ENCODE data around the gene INTS3. TPM values are rescaled to one million over a fixed set of nuclear protein-coding genes. Genes with fewer than 3 reads are reported as not detected.

Gene INTS3
- total RNA-seq, 2 donors from 2014 or later, result 41.4 to 49.0 TPM

GRCh38 chr1:153801028-153801625 is 73.3 kb downstream of the INTS3 start:
- intact Hi-C loops (cut with DNase I), result no loop called here
- no peak for DNase-seq (ENCODE audit: low spot score)

- intact Hi-C loops (cut with DNase I), result no loop called here
- DNase-seq (ENCODE audit: low spot score), result no peak
Observed at GRCh38 chr1:153801786-153802697, 74.2 kb downstream of the INTS3 start.

- intact Hi-C loops (cut with DNase I), result no loop called here
- no peak for DNase-seq (ENCODE audit: low spot score)
Observed at GRCh38 chr1:153803470-153804056, 75.7 kb downstream of the INTS3 start.

- DNase-seq (ENCODE audit: low spot score), result no peak
- intact Hi-C loops (cut with DNase I), result no loop called here
Observed at GRCh38 chr1:153804112-153804511, 76.3 kb downstream of the INTS3 start.

- DNase-seq (ENCODE audit: low spot score), result no peak
- intact Hi-C loops (cut with DNase I), result no loop called here
Observed at GRCh38 chr1:153805042-153805745, 77.3 kb downstream of the INTS3 start.

- intact Hi-C loops (cut with DNase I), result no loop called here
- DNase-seq (ENCODE audit: low spot score), result no peak
Observed at GRCh38 chr1:153805886-153806719, 78.3 kb downstream of the INTS3 start.

- DNase-seq (ENCODE audit: low spot score), result no peak
- intact Hi-C loops (cut with DNase I), result no loop called here
Observed at GRCh38 chr1:153816283-153816889, 88.5 kb downstream of the INTS3 start.

- no peak for DNase-seq (ENCODE audit: low spot score)
- intact Hi-C loops (cut with DNase I), result no loop called here
Observed at GRCh38 chr1:153818876-153819275, 91.0 kb downstream of the INTS3 start.

Small RNAs within 50 kb of the gene (microRNA-seq; reads per million reads assigned to microRNA genes)
- 0 reads per million in 2 donors for gene MIR8083 (ENCODE audit: borderline microRNAs expressed in 2 of 2)

Other genes starting within 250 kb of the INTS3 start
- gene S100A6, start 192.1 kb upstream of the INTS3 start, total RNA-seq, result 1,000 to 10,000 TPM; 1,174 to 1,536 TPM
- not detected for gene S100A5, start 187.1 kb upstream of the INTS3 start, total RNA-seq
- gene S100A4, start 182.2 kb upstream of the INTS3 start, total RNA-seq, result 100 to 1,000 TPM; 286 to 472 TPM
- 1 to 10 TPM; 4.1 to 8.3 TPM for gene S100A3, start 178.8 kb upstream of the INTS3 start, total RNA-seq
- gene S100A2, start 162.2 kb upstream of the INTS3 start, total RNA-seq, result 1 to 10 TPM; 1.5 to 3.5 TPM
- gene S100A16, start 114.9 kb upstream of the INTS3 start, total RNA-seq, result 10 to 100 TPM; 67.0 to 99.2 TPM
- not detected for gene S100A14, start 111.7 kb upstream of the INTS3 start, total RNA-seq
- 100 to 1,000 TPM; 149 to 167 TPM for gene S100A13, start 100.5 kb upstream of the INTS3 start, total RNA-seq
- gene S100A1, start 99.6 kb upstream of the INTS3 start, total RNA-seq, result 1 to 10 TPM in 1 of 2 donors, under 1 TPM in 1; 0.74 to 1.8 TPM
- 10 to 100 TPM; 44.5 to 47.3 TPM for gene CHTOP, start 94.0 kb upstream of the INTS3 start, total RNA-seq
- gene SNAPIN, start 69.3 kb upstream of the INTS3 start, total RNA-seq, result 10 to 100 TPM; 30.3 to 31.2 TPM
- gene ILF2, start 57.1 kb upstream of the INTS3 start, total RNA-seq, result 10 to 100 TPM; 66.9 to 82.3 TPM
- gene NPR1, start 49.4 kb upstream of the INTS3 start, total RNA-seq, result 100 to 1,000 TPM; 107 to 119 TPM
- gene SLC27A3, start 47.4 kb downstream of the INTS3 start, total RNA-seq, result 10 to 100 TPM; 60.5 to 64.5 TPM
- gene GATAD2B, start 194.9 kb downstream of the INTS3 start, total RNA-seq, result 10 to 100 TPM; 33.5 to 43.5 TPM
- 10 to 100 TPM; 41.7 to 47.5 TPM for gene DENND4B, start 218.7 kb downstream of the INTS3 start, total RNA-seq
- 10 to 100 TPM; 26.6 to 31.0 TPM for gene CRTC2, start 230.6 kb downstream of the INTS3 start, total RNA-seq
- 10 to 100 TPM; 76.5 to 79.5 TPM for gene SLC39A1, start 235.5 kb downstream of the INTS3 start, total RNA-seq
- gene CREB3L4, start 239.9 kb downstream of the INTS3 start, total RNA-seq, result 1 to 10 TPM; 3.2 to 5.3 TPM
- 10 to 100 TPM; 77.5 to 78.2 TPM for gene JTB, start 249.6 kb downstream of the INTS3 start, total RNA-seq

All from posterior vena cava (tissue), 2 donors.